SU-DHL-6 (cell line): ENCODE data around the gene KLK5.

ENCODE experiments used
- CTCF ChIP-seq: fragments of 200-600 bp; sonication (generic); IDR thresholded peaks from one replicate; pipeline ENCODE4 v1.5.1; 2017; ENCODE audit warnings: antibody characterized with exemption, mild to moderate bottlenecking, low read length, moderate library complexity; ENCODE audit not compliant: insufficient read depth, poor library complexity, severe bottlenecking
- EZH2phosphoT487 ChIP-seq: fragments of 200-600 bp; sonication (generic), shearing (Covaris generic); conservative IDR thresholded peaks from 2 replicates; pipeline ENCODE4 v1.6.1; 2018; ENCODE audit warnings: mild to moderate bottlenecking, antibody characterized with exemption, low read length, moderate library complexity, mixed read lengths

- TF ChIP-seq CTCF (no peak), EZH2phosphoT487 (no peak)
Observed at GRCh38 chr19:50896591-50897190, 56.1 kb downstream of the KLK5 start.
